GM12878 (cell line): ENCODE data around the gene GCNT2.

Experiments used
- ATF7 ChIP-seq: fragments of 450-650 bp; IDR thresholded peaks from 2 replicates; pipeline ENCODE4 v1.6.1; 2016; ENCODE audit warnings: low read depth, mild to moderate bottlenecking
- CHD4 ChIP-seq: fragments of 200-600 bp; sonication (generic); IDR thresholded peaks from 2 replicates; pipeline ENCODE4 v1.6.1; 2016; ENCODE audit warnings: mild to moderate bottlenecking

- TF ChIP-seq ATF7 (no peak), CHD4 (no peak)
Observed at GRCh38 chr6:10537726-10538125, 16.6 kb downstream of the GCNT2 start.
